GM21717 (cell line): Measurements from ENCODE around the gene NFKBIB.

ENCODE experiments used
- ATAC-seq: cut with Tn5 transposase; IDR thresholded peaks from one replicate; pipeline ENCODE4 v1.9.1; 2021; ENCODE audit warnings: mild to moderate bottlenecking, moderate library complexity; ENCODE audit not compliant: unreplicated experiment

Gene NFKBIB

GRCh38 chr19:38953677-38954076, 53.9 kb downstream of the NFKBIB start:
- no peak for ATAC-seq

- ATAC-seq: no peak
These were observed 56.5 kb downstream of the NFKBIB start for GRCh38 chr19:38956264-38956663.

- no peak for ATAC-seq
These were observed 58.5 kb downstream of the NFKBIB start for GRCh38 chr19:38958301-38958700.
